Parathyroid adenoma (tissue), 2 donors: Measurements from ENCODE around the gene RIIAD1.

Experiments
- H2AFZ ChIP-seq: fragments of 300-600 bp; sonication (generic); one replicate; pipeline ENCODE4 v1.7.0; 2017; ENCODE audit warnings: antibody characterized with exemption, mild to moderate bottlenecking
- H3K27ac ChIP-seq: fragments of 300-600 bp; sonication (generic); one replicate; pipeline ENCODE4 v1.7.0; 2017
- H3K27me3 ChIP-seq: fragments of 300-600 bp; sonication (generic); one replicate; pipeline ENCODE4 v1.7.0; 2017; ENCODE audit warnings: low read length; ENCODE audit not compliant: control insufficient read depth, insufficient read depth
- H3K36me3 ChIP-seq: fragments of 300-600 bp; sonication (generic); one replicate; pipeline ENCODE4 v1.7.0; 2017; ENCODE audit warnings: low read length; ENCODE audit not compliant: control insufficient read depth, insufficient read depth
- H3K4me1 ChIP-seq: fragments of 300-600 bp; sonication (generic); one replicate; pipeline ENCODE4 v1.7.0; 2017; ENCODE audit warnings: control low read depth
- H3K4me2 ChIP-seq: fragments of 300-600 bp; sonication (generic); one replicate; pipeline ENCODE4 v1.7.0; 2017; ENCODE audit warnings: low read length
- H3K4me3 ChIP-seq: fragments of 300-600 bp; sonication (generic); one replicate; pipeline ENCODE4 v1.7.0; 2017; ENCODE audit warnings: low read depth, low read length
- H3K79me2 ChIP-seq: fragments of 300-600 bp; sonication (generic); one replicate; pipeline ENCODE4 v1.7.0; 2017; ENCODE audit warnings: control low read depth
- H3K9ac ChIP-seq: fragments of 300-600 bp; sonication (generic); one replicate; pipeline ENCODE4 v1.7.0; 2017; ENCODE audit warnings: mild to moderate bottlenecking
- H3K9me3 ChIP-seq: fragments of 300-600 bp; sonication (generic); one replicate; pipeline ENCODE4 v1.7.0; 2017; ENCODE audit warnings: low read length; ENCODE audit not compliant: control insufficient read depth
- TF ChIP-seq, protein P1 (sequence below): fragments of 300-600 bp; sonication (generic); IDR thresholded peaks from one replicate; pipeline ENCODE4 v1.7.0; 2017; ENCODE audit warnings: antibody characterized with exemption, mild to moderate bottlenecking
- donor health status: primary hyperparathyroidism.

RIIAD1 gene

GRCh38 chr1:151701515-151701914, 19.8 kb upstream of the RIIAD1 start:
- TF ChIP-seq, protein P1, sequence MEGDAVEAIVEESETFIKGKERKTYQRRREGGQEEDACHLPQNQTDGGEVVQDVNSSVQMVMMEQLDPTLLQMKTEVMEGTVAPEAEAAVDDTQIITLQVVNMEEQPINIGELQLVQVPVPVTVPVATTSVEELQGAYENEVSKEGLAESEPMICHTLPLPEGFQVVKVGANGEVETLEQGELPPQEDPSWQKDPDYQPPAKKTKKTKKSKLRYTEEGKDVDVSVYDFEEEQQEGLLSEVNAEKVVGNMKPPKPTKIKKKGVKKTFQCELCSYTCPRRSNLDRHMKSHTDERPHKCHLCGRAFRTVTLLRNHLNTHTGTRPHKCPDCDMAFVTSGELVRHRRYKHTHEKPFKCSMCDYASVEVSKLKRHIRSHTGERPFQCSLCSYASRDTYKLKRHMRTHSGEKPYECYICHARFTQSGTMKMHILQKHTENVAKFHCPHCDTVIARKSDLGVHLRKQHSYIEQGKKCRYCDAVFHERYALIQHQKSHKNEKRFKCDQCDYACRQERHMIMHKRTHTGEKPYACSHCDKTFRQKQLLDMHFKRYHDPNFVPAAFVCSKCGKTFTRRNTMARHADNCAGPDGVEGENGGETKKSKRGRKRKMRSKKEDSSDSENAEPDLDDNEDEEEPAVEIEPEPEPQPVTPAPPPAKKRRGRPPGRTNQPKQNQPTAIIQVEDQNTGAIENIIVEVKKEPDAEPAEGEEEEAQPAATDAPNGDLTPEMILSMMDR: no peak
- H3K79me2 ChIP-seq: no peaks in the 10 kb centered on the region
- no peak overlapping the region for H2AFZ ChIP-seq
- H3K4me2 ChIP-seq: no peak overlapping the region
- H3K27me3 ChIP-seq: no peaks in the 10 kb centered on the region
- no peak overlapping the region for H3K9ac ChIP-seq
- no peaks in the 10 kb centered on the region for H3K36me3 ChIP-seq
- H3K27ac ChIP-seq: no peak overlapping the region
- no peaks in the 10 kb centered on the region for H3K9me3 ChIP-seq
- H3K4me1 ChIP-seq: no peaks in the 10 kb centered on the region
- no peak overlapping the region for H3K4me3 ChIP-seq

DNA sequence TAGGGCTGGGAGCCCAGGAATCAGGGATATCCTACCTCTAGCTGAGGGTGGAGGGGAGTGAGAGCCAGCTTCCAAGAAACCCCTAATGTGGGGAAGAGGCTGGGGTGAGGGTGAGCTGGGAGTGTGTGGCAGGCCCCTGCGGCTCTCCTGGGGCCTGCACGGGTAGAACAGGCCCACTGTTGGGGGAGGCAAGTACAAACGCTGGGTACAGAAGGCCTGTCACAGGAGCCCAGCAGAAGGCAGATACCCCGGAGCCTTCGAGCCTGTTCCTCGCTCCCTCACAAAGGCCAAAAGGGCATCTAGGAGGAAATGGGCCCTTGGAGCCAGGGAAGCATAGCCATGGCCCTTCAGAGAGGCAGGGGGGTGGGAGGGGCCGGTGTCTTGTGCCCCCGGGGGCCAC, 18.4 kb upstream of the RIIAD1 start:
- H3K27ac ChIP-seq: no peak overlapping the region
- no peak overlapping the region for H2AFZ ChIP-seq
- no peaks in the 10 kb centered on the region for H3K9me3 ChIP-seq
- H3K9ac ChIP-seq: no peak overlapping the region
- H3K36me3 ChIP-seq: no peaks in the 10 kb centered on the region
- no peak overlapping the region for H3K4me3 ChIP-seq
- H3K79me2 ChIP-seq: no peaks in the 10 kb centered on the region
- no peak overlapping the region for H3K4me2 ChIP-seq
- H3K4me1 ChIP-seq: no peaks in the 10 kb centered on the region
- TF ChIP-seq, protein P1: no peak
- no peaks in the 10 kb centered on the region for H3K27me3 ChIP-seq

DNA sequence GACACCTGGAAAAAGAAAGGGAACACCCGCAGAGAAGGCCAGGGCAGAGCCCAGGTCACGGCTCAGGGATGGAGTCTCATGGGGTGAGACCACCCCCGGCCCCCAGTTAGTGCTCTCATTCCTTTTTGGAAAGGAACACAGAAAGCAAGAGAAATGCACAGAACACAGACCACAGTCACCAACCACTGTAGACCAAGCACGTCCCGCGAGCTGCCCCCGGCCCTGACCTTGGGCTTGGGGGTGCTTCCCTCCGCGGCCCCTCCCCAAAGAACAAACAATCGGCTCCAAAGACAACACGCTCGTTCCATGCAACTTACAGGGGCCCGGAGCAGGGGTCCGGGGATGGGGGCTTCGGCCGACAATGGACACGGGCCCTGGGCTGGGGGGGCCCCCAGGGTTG, 17.5 kb upstream of the RIIAD1 start:
- no peak overlapping the region for H2AFZ ChIP-seq
- no peak overlapping the region for H3K4me2 ChIP-seq
- no peaks in the 10 kb centered on the region for H3K36me3 ChIP-seq
- TF ChIP-seq, protein P1: no peak
- H3K27me3 ChIP-seq: no peaks in the 10 kb centered on the region
- H3K4me1 ChIP-seq: no peaks in the 10 kb centered on the region
- H3K79me2 ChIP-seq: no peaks in the 10 kb centered on the region
- H3K27ac ChIP-seq: no peak overlapping the region
- H3K9ac ChIP-seq: no peak overlapping the region
- no peak overlapping the region for H3K4me3 ChIP-seq
- no peaks in the 10 kb centered on the region for H3K9me3 ChIP-seq

DNA sequence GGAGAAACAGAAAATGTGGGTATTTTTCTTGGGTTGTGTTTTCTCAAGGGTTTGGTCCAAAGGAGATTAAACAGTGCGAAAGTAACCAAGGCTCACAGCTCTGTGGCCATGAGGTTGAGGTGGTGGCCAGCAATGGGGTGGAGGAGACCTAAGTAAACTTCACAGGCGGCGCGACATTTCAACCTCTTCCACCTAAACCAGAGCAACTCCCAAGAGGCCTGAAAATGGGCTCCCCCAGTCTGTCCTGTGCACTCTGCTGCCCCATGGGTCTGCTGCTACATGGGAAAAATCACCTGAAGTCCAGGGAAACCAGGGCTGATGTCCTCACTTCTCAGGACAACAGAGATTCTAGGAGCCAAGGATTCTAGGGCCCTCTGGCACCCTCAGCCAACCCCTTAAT, 17.1 kb upstream of the RIIAD1 start:
- Histone ChIP-seq H3K27me3 (no peaks in the 10 kb centered on the region), H3K79me2 (no peaks in the 10 kb centered on the region), H3K4me3 (no peak overlapping the region), H2AFZ (no peak overlapping the region), H3K4me2 (no peak overlapping the region), H3K9me3 (no peaks in the 10 kb centered on the region), H3K9ac (no peak overlapping the region), H3K4me1 (no peaks in the 10 kb centered on the region), H3K36me3 (no peaks in the 10 kb centered on the region), H3K27ac (no peak overlapping the region)
- TF ChIP-seq, protein P1: no peak

- Histone ChIP-seq H3K9ac (no peak overlapping the region), H3K4me3 (no peak overlapping the region), H3K4me2 (no peak overlapping the region), H3K79me2 (no peaks in the 10 kb centered on the region), H3K36me3 (no peaks in the 10 kb centered on the region), H3K9me3 (no peaks in the 10 kb centered on the region), H3K27me3 (no peaks in the 10 kb centered on the region), H3K27ac (no peak overlapping the region), H2AFZ (no peak overlapping the region), H3K4me1 (no peaks in the 10 kb centered on the region)
- TF ChIP-seq, protein P1: no peak
These were observed 16.2 kb upstream of the RIIAD1 start for GRCh38 chr1:151705146-151705545.
